KMS-11 (cell line): Measurements from ENCODE around the gene HSD17B2.

Experiments used
- H2AFZ ChIP-seq: fragments of 200-600 bp; sonication (generic); 2 replicates; pipeline ENCODE4 v1.6.1; 2016; ENCODE audit warnings: antibody characterized with exemption, mixed run types, low read depth
- H3K27ac ChIP-seq: fragments of 200-600 bp; sonication (generic); 2 replicates; pipeline ENCODE4 v1.6.1; 2016; ENCODE audit warnings: mild to moderate bottlenecking, mixed run types
- H3K27me3 ChIP-seq: fragments of 200-600 bp; sonication (generic); 2 replicates; pipeline ENCODE4 v1.6.1; 2017; ENCODE audit warnings: mild to moderate bottlenecking, low read depth, mixed run types, moderate library complexity; ENCODE audit not compliant: insufficient read depth
- H3K36me3 ChIP-seq: fragments of 200-600 bp; sonication (generic); 2 replicates; pipeline ENCODE4 v1.6.1; 2017; ENCODE audit warnings: mild to moderate bottlenecking, mixed run types; ENCODE audit not compliant: insufficient read depth
- H3K4me1 ChIP-seq: fragments of 200-600 bp; sonication (generic); 2 replicates; pipeline ENCODE4 v1.6.1; 2016; ENCODE audit warnings: mild to moderate bottlenecking, low read depth, mixed run types; ENCODE audit not compliant: poor library complexity, severe bottlenecking
- H3K4me2 ChIP-seq: fragments of 200-600 bp; sonication (generic); 2 replicates; pipeline ENCODE4 v1.7.0; 2016; ENCODE audit warnings: mild to moderate bottlenecking, mixed run types
- H3K4me3 ChIP-seq: fragments of 200-600 bp; sonication (generic); IDR thresholded peaks from 2 replicates; pipeline ENCODE4 v1.6.1; 2017; ENCODE audit warnings: low read depth, low read length, mixed read lengths; ENCODE audit not compliant: insufficient read depth
- H3K79me2 ChIP-seq: fragments of 200-600 bp; sonication (generic); 2 replicates; pipeline ENCODE4 v1.6.1; 2016; ENCODE audit warnings: low read depth, mixed run types; ENCODE audit not compliant: insufficient read depth
- H3K9ac ChIP-seq: fragments of 200-600 bp; sonication (generic); 2 replicates; pipeline ENCODE4 v1.6.1; 2016; ENCODE audit warnings: mild to moderate bottlenecking, mixed run types
- H4K20me1 ChIP-seq: fragments of 200-600 bp; sonication (generic); 2 replicates; pipeline ENCODE4 v1.6.1; 2016; ENCODE audit warnings: mild to moderate bottlenecking, mixed run types; ENCODE audit not compliant: insufficient read depth
- CTCF ChIP-seq: fragments of 200-600 bp; sonication (generic); conservative IDR thresholded peaks from 2 replicates; pipeline ENCODE4 v1.6.1; 2017; ENCODE audit warnings: low read depth, mild to moderate bottlenecking, antibody characterized with exemption, low read length, moderate library complexity, mixed read lengths

Gene HSD17B2

DNA sequence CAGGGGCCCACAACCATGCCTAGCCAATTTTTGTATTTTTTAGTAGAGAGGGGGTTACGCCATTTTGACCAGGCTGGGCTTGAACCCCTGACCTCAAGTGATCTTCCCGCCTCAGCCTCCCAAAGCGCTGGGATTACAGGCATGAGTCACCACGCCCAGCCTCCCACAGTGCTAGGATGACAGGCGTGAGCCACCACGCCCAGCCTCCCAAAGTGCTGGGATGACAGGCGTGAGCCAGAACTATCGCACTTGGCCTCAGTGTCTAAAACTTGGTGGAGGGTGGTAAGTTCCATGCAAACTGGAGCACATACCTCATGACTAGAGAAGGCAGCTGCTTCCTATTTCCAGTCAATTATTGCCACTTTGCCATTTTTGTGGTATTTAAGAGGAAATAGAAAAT, 7.1 kb downstream of the HSD17B2 start:
- no peaks in the 10 kb centered on the region for H4K20me1 ChIP-seq
- no peak for TF ChIP-seq CTCF
- no peak overlapping the region for H2AFZ ChIP-seq

DNA sequence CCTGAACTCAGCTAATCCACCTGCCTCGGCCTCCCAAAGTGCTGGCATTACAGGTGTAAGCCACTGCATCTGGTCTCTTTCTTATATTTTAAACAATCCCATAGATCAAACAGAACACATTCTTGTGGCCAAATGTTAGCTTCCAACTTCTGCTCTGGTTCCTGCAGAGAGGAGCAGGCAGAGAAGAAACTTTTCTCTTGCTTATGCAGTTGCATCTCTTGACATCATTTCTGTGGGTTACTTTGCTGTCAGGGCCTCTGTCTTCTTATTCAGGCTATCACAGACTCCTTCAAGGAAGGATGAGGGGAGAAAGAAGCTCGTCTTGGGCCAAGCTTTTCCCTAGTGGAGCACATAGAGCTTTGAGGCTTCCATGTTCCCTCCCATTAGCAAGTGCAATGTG, 7.8 kb downstream of the HSD17B2 start:
- TF ChIP-seq CTCF: no peak
- Histone ChIP-seq H3K36me3 (no peaks in the 10 kb centered on the region), H3K4me1 (no peaks in the 10 kb centered on the region), H3K79me2 (no peaks in the 10 kb centered on the region), H2AFZ (no peak overlapping the region), H3K4me3 (no peak overlapping the region), H3K27me3 (no peaks in the 10 kb centered on the region), H3K4me2 (no peak overlapping the region), H3K9ac (no peak overlapping the region), H4K20me1 (no peaks in the 10 kb centered on the region), H3K27ac (no peak overlapping the region)

More for the DNA sequence above, 7.1 kb downstream of the HSD17B2 start:
- Histone ChIP-seq H3K4me2 (no peak overlapping the region), H3K27me3 (no peaks in the 10 kb centered on the region), H3K79me2 (no peaks in the 10 kb centered on the region), H3K9ac (no peak overlapping the region), H3K36me3 (no peaks in the 10 kb centered on the region), H3K4me3 (no peak overlapping the region), H3K4me1 (no peaks in the 10 kb centered on the region), H3K27ac (no peak overlapping the region)

- H3K27ac ChIP-seq: no peak overlapping the region
- no peaks in the 10 kb centered on the region for H4K20me1 ChIP-seq
- no peak overlapping the region for H3K4me2 ChIP-seq
- H3K27me3 ChIP-seq: no peaks in the 10 kb centered on the region
- no peaks in the 10 kb centered on the region for H3K79me2 ChIP-seq
- no peak overlapping the region for H3K9ac ChIP-seq
- no peak overlapping the region for H2AFZ ChIP-seq
- no peak for TF ChIP-seq CTCF
- no peaks in the 10 kb centered on the region for H3K4me1 ChIP-seq
- no peak overlapping the region for H3K4me3 ChIP-seq
- no peaks in the 10 kb centered on the region for H3K36me3 ChIP-seq
Measured at GRCh38 chr16:82043680-82044584, 8.9 kb downstream of the HSD17B2 start.

DNA sequence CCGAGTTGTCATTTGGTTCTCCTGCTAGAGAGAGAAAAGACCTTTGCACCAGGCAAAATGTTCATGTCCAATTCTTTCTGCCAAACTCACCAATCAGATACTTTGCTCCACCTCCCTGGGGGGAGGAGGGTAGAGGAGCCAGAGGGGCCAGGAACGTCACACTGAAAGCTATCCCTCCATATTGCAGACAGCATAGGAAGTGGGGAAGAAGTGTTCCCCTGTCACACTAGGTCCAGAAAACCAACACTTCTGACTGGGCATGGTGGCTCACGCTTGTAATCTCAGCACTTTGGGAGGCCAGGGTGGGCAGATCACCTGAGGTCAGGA, 9.5 kb downstream of the HSD17B2 start:
- Histone ChIP-seq H3K27me3 (no peaks in the 10 kb centered on the region), H2AFZ (no peak overlapping the region), H3K27ac (no peak overlapping the region), H3K79me2 (no peaks in the 10 kb centered on the region), H3K4me1 (no peaks in the 10 kb centered on the region), H4K20me1 (no peaks in the 10 kb centered on the region), H3K4me2 (no peak overlapping the region), H3K4me3 (no peak overlapping the region), H3K9ac (no peak overlapping the region), H3K36me3 (no peaks in the 10 kb centered on the region)
- TF ChIP-seq CTCF: no peak
